ENCODE results near the gene DNAH3. TPM values are rescaled to one million over a fixed set of nuclear protein-coding genes. Genes with fewer than 3 reads are reported as not detected.
"Not testable (repeated sequence)": the region's sequence is repeated elsewhere in the genome, so short reads cannot be mapped to it uniquely, and the experiment has no call there.

DNAH3 gene
- total RNA-seq, 1 donor from 2014 or later = 0.10 TPM

DNA sequence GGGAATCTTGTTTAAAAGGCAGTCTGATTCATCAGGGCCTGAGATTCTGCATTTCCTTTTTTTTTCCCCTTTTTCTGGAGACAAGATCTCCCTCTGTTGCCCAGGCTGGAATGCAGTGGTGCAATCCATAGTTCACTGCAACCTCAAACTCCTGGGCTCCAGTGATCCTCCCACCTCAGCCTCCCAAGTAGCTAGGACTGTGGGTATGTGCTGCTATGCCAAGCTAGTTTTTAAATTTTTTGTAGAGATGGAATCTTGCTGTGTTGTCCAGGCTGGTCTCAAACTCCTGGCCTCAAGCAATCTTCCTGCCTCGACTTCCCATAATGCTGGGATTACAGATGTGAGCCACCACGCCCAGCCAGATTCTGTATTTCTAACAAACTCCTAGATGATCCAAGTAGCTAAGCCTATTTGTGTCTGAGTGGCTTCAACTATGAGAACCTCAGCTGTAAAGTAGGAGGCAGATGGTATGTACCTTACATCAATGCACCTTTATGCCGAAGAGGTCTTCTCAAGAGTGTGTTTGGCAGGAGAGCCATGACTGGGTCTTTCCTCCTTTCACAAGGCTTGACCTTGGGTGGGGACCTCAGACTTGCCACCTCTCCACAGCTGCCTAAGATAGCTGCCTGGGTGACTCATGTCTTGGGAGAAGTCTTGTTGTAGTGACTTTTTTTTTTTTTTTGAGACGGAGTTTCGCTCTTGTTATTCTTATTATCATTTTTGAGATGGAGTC, 18.8 kb upstream of the DNAH3 start:
- DNase-seq = no peak

DNA sequence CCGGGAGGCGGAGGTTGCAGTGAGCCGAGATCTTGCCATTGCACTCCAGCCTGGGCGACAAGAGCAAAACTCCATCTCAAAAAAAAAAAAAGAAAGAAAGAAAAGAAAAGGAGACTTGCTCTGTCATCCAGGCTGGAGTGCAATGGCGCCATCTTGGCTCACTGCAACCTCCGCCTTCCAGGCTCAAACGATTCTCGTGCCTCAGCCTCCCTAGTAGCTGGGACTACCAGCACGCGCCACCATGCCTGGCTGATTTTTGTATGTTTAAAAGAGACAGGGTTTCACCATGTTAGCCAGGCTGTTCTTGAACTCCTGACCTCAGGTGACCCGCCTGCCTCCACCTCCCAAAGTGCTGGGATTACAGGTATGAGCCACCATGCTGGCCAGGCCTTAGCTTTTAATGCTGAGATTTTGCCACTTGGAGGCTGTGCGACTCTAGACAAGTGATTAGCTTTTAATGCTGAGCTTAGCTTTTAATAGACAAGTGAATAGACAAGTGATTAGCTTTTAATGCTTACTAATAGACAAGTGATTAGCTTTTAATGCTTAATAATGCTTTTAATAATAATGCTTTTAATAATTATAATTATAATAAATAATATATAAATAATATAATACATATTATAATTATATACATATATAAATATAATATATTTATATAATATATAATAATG, 17.4 kb upstream of the DNAH3 start:
- DNase-seq = no peak

DNA sequence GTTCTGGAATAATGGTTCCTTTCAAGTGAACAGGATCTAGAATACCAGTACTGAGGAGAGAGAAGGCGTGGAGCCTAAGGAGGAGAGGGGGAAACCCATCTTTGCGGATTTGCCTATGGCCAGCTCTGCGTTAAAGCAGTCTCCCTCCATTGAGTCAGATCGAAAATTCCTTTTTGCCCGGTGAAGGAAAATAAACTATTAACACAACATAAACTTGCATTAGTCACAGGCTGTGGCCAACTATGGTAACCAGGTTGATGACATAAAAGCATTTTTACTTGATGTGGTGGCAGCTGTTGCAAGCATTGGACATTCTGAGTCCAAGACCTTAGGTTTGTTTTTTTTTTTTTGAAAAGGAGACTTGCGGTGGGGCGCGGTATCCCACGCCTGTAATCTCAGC, 16.7 kb upstream of the DNAH3 start:
- no peak for DNase-seq

DNA sequence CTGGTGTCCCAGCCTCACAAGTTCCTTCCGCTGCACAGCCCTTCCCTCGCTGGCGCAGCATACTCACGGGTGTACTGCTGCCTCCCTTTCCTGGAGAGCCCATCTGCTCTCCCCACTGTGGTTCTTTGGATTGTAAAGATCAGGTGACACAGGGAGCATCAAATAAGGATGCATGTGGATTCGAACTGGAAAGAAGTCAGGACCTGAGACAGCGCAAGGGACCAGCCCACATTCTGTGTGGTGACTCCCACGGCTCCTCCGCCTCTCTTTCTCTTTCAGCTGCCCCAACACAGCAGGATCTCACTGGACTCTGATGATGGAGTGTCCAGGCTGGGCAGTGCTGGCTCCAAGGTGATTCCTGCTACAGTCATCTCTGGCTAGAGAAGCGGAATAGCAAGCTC, 15.9 kb upstream of the DNAH3 start:
- DNase-seq = no peak

DNA sequence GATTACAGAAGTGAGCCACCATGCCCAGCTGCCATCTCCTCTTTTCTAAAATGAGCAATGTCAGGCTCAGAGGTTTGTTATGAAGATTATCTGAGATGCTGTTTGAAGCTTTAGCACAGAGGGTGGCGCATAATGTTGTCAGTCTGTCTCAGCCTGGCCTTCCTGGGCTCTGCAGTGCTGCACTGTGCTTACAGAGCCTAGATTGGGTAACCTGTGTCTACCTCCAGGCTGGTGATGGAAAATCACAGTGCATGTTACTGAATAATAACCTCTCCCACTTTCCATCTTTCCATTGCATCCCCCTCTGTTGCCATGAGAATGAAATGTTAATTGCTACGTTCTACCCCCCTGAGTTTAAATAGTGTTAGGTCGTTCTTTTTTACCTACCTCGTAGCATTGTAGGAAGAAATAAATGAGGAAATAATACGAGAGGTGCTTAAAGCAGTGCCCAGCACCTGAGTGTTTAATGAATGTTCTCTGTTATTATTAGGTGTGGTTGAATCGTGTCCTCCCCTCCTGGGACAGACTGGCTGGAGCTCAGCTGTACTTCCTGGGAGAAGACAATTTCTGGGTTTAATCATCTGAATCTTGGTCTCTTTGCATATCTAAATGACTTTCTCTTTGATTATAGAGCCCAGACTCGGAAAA, 14.0 kb upstream of the DNAH3 start:
- DNase-seq = no peak

DNA sequence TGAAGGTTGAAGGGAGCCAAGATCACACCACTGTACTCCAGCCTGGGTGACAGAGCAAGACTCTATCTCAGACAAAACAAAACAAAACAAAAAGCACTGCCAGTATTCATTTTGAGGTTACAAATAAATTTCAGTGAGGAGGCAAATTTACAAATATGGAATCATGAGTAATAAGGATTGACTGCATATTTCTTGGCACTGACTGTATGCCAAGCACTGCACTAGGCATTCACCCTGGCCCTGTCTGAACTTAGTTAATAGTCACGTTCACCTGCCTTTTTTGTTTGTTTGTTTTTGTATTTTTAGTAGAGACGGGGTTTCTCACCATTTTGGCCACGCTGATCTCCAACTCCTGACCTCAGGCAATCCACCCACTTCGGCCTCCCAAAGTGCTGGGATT, 12.9 kb upstream of the DNAH3 start:
- no peak for DNase-seq

DNA sequence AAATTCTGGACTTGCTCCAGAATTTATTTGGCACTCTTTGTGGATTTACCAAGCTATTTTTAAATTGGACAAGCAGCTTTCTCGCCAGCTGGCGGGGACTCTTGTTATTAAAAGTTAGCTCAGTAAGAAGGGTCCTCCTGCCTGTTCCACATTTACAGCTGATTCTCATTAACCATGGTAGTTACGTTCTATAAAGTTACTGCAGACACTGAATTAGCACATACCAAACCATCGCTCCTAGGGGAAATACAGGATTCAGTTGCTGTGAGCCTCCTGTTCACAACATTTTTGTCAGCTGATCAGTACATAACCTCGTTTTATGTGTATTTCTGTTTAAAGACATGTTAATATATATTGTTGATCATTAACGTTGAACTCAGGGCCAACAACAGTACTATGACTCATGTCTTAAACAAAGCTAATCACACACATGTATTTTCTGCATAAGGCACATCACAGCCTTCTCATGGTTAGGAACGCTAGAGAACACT, 12.1 kb upstream of the DNAH3 start:
- peak; percentile 76 for DNase-seq

DNA sequence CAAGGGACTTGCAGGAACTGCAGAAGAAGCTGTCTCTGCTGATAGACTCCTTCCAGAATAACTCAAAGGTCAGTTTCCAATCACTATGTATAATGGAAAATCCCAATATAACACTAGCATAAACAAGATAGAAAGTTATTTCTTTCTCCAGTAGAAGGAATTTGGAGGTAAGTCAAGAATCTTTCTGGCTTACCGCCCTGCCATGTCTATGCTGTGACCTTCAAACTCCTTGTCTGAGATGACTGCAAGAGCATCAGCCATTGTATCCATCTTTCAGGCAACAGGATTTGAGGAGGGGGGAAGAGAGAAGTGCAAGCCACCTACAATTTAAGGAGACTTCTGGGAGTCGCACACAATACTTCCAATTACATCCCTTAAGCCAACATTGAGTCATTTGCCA, 10.6 kb upstream of the DNAH3 start:
- no peak for DNase-seq

DNA sequence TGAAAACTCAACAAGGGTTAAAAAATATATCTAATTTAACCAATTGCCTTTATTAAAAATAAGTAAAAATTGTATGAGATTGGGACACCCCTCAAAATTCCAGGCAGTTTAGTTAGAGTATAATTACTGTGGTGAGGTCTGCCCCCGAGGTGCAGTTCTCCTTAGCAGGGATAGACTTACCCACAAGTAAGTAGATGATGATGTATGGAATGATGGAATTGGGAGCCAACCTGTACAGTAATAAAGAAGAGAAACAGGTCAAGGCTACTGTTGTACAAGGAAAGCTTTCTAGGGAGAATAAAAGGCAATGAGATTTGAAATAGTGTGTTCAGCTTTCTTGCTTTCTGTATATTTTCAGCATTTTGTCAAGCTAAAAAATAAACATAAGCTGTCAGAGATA, 9.6 kb upstream of the DNAH3 start:
- DNase-seq = no peak

DNA sequence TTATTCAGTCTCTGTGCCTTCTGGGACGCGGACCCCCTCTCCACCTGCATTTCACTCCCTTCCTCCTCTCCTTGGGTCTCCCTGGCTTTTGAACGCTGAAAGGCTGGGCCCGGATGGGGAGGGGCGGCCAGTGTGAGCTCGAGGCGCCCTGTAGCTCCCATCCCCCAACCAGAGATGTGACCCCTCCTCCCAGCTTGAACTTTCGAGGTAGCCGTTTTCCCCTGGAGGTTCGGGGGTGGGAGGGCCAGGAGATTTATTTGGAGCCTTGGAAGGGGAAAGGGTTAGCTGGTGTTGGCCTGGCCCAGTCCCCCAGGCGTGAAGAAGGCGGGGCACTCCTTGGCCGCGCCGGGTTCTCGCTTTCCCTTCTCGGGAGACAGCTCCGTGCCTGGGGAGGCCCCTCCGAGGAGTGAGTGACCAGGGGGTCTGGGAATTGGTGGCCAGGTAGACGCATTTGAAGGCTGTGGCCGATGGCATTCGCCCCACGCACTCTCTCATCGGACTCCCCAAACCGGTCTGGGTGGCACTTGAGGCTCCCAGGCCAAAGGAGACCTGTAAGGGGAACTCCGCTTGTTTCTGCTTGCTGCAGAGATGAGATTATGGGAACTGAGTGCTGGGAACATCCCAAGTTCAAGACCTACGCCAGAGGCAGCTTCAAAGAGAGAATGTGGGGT, 8.8 kb upstream of the DNAH3 start:
- DNase-seq = no peak

DNA sequence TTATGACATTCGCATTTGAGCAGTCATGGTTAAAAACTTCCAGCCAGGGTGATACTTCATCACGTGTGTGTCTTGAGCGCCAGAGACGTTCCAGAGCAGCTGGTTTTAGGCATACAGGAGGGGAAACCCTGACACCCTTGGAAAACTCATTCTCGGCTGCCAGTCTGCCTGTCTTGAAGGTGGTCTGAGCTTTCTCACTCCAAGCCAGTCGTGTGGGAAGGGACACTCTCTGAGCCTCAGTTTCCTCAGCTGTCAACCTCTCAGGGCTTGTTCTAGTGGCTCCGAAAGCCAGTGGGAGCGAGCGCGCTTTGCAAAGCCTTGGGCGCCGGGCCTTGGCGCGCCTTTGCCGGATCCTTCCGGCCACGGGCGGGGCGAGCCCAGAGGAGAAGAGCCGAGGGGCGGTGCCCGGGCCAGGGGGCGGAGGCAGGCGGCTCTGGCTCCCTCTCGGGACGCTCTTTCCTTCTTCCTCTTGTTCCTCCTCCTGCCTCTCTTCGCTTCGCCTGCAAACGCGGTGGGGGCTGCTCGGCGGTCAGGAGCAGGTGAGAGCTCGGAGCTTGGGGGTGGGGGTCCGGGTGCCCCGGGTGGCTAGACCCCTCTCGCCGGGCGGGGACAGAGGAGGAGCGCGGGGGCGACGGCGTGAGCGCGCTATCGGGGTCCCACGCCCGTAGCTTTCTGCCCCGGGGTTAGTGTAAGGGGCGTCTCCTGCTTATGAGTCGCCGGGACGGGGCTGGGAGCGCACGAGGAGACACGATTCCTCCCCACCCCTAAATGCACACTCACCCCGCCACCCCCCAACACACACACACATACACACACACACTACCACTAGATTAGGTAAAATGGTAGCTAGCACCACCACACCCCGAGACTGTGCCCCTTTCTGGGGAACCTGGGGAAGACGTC, 7.8 kb upstream of the DNAH3 start, which contains the start of gene LDAF1:
Gene LDAF1 (plus strand): TSS at position 467 of the 903 bp plus-strand sequence. CDS start 2,509 bp downstream, outside the sequence.
- peak; percentile 49 for DNase-seq

DNA sequence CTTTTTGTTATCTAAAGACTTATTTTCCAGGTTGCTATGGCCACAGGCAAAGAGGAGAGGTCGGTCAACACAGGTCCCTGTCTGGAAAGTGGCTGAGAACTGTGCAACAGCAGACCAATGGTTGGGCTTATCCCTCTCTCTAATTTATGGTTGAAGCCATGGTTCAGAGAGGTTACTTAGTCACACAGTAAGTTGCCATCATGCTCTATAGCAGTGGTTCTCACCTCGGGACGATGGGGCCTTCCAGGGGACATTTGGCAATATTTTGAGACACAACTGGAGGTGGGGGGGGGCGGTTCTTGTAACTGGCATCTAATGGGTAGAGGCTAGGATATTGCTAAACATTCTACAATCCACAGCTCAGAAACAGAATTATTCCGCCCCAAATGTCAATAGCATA, 7.0 kb upstream of the DNAH3 start:
- no peak for DNase-seq

DNA sequence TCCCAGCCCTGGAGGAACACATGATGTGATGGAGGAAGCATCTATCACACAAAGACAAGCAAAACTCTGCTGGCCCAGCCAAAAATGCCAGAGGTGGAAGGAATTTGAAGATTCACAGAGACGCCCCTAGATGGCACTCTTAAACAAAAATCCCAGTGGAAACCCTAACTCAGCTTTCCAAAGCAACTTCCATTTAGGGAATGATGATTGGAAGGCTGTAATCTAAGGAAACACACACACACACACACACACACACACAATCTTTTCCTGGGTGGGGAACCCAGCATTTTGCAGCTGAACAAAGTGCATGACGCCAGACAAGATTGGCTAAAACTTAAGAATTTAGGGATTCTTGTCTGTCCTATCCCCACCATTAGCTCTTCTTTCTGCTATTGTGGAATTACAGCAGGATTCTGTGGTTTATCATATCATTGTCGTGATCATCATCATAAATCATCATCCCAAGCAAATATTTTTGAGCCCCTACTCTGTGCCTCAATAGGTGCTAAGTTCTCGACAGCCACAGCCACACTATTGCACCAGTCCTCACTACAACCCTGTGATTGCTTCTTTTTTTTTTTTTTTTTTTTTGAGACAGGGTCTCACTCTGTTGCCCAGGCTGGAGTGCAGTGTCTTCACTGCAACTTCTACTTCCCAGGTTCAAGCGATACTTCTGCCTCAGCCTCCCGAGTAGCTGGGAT, 6.3 kb upstream of the DNAH3 start:
- peak; percentile 47 for DNase-seq

DNA sequence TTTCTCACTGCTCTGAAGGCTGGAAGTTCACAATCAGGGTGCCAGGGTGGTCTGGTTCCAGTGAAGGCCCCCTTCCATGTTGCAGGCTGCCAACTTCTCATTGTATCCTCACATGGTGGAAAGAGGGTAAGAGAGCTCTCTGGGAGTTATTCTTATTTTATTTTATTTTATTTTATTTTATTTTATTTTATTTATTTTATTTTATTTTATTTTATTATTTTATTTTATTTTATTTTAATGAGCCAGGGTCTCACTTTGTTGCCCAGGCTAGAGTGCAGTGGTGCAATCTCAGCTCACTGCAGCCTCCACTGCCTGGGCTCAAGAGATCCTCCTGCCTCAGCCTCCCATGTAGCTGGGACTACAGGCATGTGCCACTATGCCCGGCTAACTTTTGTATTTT, 5.4 kb upstream of the DNAH3 start:
- not testable (repeated sequence) for DNase-seq

DNA sequence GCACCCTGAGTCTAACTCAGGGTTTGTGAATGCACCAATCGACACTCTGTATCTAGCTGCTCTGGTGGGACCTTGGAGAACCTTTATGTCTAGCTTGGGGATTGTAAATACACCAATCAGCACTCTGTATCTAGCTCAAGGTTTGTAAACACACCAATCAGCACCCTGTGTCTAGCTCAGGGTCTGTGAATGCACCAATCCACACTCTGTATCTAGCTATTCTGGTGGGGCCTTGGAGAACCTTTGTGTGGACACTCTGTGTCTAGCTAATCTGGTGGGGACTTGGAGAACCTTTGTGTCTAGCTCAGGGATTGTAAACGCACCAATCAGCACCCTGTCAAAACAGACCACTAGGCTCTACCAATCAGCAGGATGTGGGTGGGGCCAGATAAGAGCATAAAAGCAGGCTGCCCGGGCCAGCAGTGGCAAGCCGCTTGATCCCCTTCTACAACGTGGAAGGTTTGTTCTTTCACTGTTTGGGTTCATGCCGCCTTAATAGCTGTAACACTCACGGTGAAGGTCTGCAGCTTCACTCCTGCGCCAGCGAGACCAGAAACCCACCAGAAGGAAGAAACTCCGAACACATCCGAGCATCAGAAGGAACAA, 2.6 kb upstream of the DNAH3 start:
- not testable (repeated sequence) for DNase-seq

DNA sequence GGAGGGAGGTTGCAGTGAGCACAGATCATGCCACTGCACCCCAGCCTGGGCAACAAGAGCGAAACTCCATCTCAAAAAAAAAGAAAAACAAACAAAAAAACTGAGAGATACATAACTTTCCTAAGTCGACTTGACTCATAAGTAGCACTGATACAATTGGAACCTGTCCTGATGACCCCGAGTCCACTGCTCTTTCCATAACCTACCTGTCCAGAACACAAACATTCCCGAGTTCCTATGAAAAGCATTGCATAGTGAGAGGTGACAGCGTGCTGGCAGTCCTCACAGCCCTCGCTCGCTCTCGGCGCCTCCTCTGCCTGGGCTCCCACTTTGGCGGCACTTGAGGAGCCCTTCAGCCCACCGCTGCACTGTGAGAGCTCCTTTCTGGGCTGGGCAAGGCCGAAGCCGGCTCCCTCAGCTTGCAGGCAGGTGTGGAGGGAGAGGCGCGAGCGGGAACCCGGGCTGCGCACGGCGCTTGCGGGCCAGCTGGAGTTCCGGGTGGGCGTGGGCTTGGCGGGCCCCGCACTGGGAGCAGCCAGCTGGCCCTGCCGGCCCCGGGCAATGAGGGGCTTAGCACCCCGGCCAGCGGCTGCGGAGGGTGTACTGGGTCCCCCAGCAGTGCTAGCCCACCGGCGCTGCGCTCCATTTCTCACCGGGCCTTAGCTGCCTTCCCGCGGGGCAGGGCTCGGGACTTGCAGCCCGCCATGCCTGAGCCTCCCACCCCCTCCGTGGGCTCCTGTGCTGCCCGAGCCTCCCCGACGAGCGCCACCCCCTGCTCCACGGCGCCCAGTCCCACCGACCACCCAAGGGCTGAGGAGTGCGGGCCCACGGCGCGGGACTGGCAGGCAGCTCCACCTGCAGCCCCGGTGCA, 1.7 kb upstream of the DNAH3 start:
- DNase-seq = not testable (repeated sequence)

DNA sequence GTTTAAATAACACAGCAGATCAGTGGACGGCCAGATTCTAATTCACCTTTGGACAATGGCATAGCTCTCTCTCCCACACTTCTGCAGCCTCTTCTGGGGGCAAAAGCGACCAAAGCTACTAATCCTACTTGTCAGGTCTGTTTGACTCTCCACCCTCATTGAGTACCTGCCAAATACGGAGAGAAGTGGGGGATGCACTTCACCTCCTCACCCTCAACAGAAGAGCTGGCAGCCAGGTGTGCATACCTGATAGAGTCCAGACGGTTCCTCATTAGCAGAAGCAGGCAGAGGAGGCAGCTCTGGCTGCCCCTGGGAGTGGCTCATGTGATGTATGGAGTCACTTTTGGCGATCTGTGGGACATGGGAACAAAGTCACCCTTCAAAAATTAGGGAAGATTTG, 4.9 kb downstream of the DNAH3 start:
- no peak for DNase-seq

DNA sequence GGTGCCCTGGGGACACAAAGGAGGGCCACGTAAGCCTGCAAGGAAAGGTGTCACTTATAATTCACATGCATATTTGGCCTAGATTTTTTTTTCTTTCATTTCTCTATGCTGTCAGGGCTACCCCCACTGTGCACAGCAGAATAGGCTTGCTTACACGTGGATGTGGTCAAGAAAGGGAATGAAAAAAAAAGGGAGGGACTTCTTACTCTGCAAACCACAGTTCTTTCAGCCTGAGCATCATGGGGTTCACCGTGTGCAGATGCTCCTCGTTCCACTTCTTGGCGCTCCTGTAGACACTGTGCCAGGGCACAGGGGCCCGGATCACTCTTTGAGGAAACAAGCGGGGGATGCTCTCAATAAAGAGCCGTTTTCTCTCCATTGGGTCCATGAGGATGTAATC, 16.6 kb downstream of the DNAH3 start:
- DNase-seq = no peak

DNA sequence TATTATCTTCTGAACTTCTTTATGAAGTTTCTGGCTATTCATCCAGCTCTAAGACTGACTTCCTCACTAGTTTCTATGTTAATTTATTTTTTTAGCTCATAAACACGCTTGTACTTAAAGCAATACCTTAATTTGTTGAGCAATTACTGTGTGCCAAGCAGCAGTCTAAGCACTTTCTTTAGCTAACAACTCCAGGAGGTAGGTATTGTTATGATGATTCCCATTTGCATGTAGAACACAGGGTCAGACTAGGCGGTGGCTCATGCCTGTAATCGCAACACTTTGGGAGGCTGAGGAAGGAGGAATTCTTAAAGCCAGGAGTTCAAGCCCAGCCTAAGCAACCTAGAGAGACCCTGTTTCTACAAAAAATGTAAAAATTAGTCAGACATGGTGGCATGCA, 19.8 kb downstream of the DNAH3 start:
- no peak for DNase-seq

DNA sequence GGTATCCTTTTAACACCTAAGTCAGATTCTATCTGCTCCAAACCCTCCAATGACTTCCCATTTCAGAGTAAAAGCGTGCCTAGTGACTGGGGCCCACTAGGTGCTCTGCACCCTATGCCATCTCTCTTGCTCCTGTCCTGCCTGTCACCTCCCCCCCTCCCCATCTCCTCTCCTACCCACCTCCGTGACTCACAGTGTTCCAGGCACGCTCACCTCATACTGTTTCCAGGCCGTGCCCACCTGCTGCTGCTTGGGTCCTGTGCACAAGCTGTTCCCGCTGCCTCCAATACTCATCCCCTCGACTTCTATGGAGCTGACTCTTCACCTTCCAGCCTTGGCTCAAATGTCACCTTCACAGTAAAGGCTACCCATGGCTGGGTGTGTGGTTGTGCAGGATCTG, 21.7 kb downstream of the DNAH3 start:
- DNase-seq = no peak
